HL-60/S4 treated with retinoic acid at 250 ng/mL for 4 days and 3 days (cell line): ENCODE results near the gene RAB30.

ENCODE experiments used
- in situ Hi-C: fragments of 300-500 bp; cut with MboI; formaldehyde crosslinking; loops from 2 replicates; pipeline ENCODE4 v1.7.0; 2022; ENCODE audit warnings: low sequenced_read_pairs

Gene RAB30

DNA sequence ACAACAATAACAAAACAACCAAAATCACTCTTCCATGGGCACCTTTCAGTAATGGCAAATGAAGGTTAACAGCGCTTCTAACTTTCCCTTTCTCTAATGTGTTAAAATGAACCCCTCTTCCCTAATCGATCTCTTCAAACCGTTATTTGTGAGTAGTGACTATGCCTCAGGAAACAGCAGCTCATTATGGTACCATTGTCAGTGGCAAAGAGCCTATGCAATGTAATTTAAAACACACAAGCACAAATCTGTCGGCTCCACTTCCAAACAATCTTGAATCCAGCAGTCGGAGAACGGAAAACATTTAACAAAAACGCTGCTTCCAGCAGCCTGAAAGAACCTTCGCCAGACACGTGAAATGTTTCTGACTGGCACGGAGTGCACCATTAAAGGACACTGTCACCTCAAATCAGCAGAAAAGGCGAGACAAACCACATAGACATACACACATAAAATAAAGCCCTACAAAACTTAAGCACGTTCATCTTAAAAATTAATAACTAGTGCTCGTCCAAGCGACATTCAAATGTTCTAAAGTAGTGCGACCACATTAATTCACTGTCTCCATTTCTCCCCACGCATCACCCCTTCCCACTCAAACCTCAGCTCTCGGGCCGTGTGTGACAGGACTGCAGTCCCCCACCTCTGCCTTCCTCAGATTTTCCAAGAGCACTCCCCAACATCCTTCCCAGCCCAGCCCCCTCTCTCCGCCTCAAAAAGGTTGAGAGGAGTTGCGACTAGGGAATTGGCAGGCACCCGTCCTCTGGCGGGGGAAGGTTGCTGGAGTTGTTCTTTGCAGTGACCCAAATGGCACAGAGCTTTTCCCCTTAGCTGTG lies 748 bp downstream of the RAB30 start:
- in situ Hi-C loops: no loop called here

DNA sequence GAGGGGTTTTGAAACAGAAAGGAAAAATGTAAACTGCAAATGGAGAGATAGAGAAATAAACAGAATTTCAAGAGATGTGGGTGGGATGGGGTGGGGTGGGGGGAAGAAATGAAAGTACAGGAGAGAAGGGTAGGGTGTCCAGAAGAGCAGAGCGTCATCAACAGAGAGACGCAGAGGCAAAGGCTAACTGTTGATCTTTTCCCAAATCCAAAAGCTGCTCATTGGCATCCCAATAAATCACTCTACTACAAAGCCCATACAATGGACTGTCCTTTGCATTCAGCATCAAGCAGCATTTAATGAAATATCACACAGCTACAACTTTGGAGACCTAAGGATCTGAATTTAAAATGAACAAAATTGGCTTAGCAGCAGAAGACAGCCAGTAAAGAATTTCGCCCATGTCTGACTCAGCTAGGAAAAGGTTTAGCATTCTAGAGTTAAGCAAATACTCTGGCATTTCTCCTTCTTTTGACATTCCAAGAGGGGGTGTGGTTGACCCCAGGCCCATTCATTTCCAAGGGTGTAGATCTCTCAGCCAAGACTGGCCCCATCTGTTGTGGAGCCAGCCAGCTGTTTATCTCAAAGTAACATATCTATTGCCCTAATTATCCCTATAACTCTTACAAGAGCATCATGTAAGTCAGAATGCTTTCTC lies 1.5 kb downstream of the RAB30 start:
- in situ Hi-C loops: no loop called here

DNA sequence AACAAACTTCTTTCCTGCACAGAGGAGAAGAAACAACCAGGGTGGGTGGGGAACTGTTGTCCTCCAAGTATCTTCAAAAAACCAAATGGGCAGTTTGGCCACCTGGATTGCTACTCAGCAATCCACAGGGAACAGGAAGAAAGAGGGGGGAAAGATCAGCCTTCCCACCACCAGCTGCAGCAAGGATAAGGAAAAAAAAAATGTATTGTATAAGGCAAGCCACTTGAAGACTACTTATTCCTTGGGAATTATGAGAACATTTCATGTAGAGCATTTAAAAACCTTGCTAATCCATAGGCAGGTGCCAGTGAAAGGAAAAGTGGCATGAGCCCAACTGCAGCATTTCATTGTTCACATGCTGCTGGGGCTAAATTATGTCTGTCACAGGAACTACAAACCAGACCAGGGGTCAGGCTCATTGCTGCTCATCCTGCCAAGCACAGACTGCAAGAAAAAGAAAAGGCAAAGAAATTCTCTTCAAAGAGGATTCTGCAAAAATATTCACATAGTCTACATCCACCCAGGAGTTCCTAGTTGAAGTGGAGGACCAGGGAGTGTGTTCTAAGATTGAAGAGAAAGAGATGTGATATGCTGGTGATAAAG lies 2.2 kb downstream of the RAB30 start:
- in situ Hi-C loops: no loop called here

DNA sequence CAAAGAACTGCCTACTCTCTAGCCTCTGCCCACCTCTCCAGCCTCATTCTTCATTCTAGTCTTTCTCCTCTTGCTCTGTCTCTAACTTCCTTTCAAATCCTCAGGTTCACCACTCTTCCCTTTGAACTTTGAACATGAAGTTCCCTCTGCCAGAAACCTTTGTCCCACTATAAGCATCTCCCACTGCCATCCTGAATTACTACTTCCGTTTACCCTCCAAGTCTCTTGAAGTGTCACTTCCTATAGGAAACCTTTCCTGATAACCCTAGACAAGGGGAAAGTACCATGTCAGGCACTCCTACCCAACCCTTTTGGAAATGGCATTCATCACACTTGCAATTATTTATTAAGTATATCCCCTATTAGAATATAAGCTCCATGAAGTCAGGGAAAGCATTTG lies 3.1 kb downstream of the RAB30 start:
- in situ Hi-C loops: no loop called here

DNA sequence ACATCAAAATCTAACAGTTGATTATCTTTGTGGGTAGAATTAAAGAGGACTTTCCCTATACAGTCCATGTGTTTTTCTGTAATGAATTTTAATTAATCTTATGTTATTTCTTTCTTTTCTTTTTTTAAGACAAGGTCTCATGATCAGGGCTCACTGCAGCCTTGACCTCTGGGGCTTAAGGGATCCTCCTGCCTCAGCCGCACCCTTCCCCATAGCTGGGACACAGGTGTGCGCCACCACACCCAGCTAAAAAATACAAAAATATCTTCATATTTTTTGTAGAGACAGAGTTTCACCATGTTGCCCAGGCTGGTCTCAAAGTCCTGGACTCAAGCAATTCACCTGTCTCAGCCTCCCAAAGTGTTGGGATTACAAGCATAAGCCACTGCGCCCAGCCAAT lies 7.7 kb downstream of the RAB30 start:
- in situ Hi-C loops: no loop called here

DNA sequence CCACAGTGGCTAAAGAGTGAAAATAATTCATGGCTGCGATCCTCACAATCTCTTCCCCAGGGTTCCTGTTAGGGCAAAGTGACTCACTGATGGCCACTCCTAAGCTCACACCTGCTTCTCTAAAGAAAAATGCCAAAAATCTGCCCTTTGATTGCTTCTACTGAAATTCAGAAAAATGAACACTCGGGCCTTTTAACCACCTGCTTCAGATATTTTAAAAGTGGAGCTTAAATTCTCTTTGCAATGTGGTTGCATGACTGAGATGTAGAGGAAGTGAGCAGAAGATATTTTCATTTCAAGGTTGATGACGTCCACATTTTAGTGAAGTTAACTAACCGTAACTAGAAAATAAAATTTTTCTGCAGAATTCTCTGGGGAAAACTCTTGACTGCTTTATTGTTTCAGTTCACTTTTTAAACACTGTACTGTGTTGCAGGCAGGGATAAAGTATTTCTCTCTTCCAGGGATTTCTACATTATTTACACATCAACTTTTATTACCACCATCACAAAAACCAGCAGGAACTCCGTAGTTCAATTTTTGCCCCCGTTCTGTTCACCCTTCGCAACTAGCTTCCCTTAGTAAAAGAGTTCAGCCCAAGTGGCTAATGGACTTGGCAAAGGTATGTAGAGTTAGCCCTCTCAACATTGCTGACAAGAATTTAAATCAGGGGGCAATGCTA lies 8.5 kb downstream of the RAB30 start:
- in situ Hi-C loops: no loop called here

DNA sequence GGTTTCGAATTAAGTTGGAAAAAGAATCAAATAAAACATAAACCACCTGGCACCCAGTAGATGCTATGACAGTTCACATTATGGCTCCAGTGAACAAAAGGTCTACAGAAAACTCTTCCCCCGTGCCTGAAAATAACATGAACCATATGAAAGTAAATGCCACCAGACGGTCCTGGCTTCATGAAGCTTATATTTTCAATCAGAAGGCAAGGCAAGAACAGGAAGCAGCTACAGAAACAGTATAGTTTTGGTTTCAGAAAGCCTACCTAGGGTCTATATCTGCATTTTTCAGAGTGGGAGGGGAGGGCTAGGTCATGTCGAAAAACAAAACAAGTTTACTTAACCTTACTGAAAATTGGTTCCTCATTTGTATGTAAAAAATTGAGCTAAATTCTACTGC lies 9.8 kb downstream of the RAB30 start:
- in situ Hi-C loops: no loop called here

DNA sequence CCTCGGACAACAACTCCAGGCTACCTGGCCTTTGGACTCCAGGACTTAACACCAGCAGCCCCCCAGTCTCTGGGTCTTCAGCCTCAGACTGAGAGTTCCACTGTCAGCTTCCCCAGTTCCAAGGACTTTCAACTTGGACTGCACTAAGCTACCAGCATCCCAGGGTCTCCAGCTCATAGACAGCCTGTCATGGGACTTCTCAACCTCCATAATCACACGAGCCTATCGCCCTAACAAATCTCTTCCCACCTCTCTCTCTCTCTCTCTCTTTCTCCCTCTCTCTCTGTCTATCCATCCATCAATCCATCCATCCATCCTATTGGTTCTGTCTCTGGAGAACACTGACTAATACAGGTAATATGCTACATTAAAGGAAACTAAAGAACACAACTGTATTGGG lies 10.7 kb downstream of the RAB30 start:
- in situ Hi-C loops: no loop called here

DNA sequence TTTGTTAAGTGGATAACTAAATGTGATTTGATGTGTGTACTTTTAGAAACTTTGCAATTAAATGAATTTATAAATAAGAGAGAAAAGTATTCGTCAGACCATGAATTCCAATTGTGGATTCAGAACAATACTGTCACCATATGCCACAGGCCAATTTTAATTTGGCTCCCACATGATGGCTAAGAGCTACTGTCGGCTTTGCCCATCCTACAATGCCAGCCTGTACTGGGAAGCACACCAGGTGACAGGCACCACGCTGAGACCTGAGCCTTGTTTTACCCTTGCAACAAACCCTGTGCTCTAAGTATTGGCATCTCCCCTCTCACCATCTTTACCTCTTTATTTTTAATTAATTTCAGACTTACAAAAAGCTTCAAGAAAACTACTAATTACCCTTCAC lies 14.0 kb downstream of the RAB30 start:
- in situ Hi-C loops: no loop called here

DNA sequence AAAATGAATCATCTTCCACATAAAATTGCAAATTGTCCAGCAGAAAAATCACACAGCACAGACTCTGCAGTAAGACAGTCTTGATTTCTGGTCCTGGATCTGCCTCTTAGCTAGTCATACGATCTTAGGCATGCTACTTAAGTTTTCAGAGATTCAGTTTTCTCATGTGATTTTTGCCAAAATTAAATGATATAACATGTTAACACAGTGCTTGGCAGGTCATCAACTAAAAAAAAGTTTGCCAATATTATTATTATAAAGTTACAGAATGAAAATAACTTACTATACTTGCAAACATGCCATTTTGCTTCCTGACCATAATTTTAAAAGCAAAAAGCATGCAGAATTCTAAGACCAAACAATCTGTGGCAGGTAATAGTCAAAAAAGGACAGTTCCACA lies 15.1 kb downstream of the RAB30 start:
- in situ Hi-C loops: no loop called here

DNA sequence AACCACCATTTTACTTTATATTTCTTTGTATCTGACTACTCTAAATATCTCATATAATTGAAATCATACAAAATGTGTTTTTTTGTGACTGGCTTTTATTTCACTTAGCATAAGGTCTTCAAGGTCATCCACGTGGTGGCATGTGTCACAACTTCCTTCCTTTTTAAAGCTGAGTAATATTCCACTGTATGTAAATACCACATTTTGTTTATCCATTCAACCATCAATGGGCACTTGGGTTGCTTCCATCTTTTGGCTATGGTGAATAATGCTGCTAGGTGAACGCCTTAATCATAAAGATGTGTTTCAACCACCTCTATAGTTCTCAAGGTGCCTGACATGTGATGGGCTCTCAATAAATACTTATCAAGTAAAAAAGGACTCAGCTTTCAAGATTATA lies 15.5 kb downstream of the RAB30 start:
- in situ Hi-C loops: no loop called here

DNA sequence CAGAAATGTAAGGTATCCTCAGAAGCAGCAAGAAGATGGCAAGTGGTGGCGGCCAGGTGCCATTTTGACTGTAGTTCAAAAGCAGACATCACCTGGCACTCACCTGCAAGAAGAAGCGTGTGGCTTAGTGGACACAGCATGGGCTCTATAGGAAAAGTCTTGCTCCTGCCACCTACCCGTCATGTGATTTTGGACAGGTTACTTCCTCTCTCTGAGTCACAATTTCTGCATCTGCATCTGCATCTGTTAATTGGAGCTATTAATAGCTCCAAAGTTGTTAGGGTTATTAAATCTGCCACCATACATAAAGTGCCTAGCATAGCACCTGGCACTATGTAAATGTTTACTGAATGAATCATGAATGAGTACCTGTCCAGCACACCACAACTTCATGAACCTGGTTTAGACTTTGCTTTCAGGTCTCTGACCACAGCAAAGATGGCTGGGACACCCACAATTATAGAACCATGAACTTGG lies 16.8 kb downstream of the RAB30 start:
- in situ Hi-C loops: no loop called here

DNA sequence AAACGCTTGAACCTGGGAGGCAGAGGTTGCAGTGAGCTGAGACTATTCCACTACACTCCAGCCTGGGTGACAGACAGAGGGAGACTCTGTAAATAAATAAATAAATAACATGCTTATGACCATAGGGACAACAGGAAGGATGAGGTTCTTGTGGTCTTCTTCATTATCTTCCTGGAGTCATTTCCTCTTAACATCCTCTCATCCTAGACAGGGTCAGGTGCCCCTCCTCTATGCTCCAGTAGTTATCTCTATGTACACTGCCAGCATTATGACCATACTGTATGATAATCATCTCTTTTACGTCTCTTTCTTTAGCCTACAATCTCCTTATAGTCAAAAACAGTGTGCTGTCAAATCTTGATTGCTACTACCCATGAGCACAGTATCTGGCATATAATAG lies 17.7 kb downstream of the RAB30 start:
- in situ Hi-C loops: no loop called here

DNA sequence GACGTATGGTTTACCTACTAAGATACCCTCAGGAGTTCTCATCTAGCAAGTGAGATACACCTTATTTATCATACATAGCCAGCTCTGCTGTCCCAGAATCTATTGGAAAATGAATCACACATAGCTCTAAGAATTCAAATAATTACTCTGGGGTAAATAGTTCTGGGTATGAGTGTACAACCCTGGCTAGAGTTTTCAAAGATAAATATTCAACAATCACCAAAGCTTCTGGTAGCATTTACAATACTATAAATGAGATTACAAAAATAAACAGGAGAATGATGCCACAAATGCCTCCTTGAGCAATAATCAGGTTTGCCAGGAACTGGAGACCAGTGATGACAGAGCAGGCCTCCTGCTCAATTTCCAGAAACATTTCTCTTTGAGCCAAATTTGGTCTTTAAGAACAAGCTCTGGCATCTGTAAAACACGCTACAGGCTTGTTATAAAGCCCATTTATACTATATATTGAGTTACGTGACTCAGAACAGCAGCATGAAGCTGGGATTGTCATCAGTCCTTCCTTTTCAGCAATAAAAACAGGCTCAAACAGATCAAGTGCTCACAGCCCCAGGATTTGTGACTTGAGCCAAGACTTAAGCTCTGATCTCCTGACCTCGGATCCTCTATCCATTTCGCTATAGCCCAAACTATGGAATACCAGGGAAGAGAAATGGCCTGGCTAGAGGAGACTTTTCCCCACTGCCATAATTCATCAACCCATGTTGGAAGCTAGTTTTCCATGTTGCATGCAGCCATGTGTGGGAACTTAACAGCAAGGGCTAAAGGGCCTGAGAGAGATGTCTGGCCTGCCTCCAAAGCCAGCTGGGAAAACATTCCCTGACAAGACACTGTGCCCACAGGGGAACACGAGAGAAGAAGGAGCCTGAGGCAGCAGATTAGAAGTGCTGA lies 19.7 kb downstream of the RAB30 start:
- in situ Hi-C loops: no loop called here

DNA sequence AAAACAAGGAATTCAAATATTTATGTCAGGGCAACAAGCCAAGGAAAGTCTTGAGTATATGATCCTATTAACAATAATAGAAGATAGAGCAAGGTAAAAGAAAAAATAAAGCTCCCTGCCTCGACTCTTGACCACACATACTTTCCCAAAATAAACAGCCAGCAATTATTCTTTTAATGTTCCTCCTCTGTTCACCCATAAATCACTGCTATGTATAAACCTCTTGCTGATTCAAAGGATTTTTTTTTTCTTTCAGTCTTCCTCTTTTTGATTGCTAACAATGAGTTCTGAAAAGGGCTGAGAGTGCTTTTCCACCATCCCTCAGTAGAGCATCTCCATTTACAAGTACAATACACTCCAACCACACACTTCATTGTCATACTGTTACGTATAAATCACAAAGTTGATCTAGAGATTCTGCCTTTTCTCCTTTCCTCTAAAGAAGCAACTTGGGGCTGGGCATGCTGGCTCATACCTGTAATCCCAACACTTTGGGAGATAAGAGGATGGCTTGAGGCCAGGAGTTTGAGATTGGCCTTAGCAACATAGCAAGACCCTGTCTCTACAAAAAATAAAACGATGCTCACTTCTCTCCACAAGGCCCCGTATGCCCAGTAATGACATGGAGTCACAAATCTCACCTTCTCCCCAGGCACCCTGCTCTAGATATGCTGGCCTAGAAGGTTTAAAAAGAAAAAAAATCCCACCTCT lies 24.0 kb downstream of the RAB30 start:
- in situ Hi-C loops: no loop called here

DNA sequence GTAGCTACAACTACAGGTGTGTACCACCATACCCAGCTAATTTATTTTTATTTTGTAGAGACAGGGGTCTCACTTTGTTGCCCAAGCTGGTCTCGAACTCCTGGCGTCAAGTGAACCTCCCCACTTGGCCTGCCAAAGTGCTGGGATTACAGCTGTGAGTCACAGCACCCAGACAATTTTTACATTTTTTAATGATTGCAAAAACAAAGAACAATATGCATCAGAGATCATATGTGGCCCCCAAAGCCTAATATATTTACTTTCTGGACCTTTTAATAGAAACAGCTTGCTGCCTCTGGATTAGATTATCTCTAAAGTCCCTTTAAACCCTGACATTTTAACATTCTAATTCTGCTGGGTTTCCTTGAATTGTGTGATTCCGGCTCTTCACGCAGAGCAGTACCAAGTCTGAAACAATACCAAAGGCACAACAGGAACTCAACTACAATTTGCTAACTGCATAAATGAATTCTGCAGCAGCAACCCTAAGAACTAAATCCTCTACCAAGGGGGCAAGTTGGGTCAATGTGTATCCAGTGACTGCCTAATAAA lies 25.0 kb downstream of the RAB30 start:
- in situ Hi-C loops: no loop called here

DNA sequence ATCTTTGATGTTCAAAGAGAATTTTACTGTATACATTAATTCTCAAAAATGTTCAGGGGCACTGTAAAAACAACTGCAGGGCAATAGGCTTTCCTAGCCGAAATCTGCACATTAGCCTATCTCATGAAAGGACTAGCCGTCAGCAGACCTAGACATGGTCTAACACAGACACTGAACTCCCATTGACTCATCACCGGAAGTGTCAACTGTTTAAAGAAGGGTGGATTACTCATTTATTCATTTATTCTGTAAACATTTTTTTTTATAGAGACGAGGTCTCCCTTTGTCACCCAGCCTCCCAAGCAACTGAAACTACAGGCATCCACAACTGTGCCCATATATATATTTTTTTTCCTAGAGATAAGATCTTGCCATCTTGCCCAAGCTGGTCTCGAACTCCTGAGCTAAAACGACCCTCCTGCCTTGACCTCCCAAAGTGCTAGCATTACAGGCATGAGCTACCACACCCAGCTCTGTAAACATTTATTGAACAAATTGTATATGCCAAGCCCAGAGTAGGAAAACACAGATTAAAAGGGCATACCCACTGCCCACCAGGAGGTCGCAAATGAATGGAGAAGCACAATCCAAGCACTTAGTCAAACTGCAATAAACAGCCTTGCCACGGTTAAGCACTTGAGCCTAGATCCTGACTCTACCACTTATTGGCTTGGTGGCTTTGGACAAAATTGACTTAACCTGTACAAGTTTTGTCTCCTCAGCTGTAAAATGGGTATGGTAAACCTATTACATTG lies 26.6 kb downstream of the RAB30 start:
- in situ Hi-C loops: no loop called here

DNA sequence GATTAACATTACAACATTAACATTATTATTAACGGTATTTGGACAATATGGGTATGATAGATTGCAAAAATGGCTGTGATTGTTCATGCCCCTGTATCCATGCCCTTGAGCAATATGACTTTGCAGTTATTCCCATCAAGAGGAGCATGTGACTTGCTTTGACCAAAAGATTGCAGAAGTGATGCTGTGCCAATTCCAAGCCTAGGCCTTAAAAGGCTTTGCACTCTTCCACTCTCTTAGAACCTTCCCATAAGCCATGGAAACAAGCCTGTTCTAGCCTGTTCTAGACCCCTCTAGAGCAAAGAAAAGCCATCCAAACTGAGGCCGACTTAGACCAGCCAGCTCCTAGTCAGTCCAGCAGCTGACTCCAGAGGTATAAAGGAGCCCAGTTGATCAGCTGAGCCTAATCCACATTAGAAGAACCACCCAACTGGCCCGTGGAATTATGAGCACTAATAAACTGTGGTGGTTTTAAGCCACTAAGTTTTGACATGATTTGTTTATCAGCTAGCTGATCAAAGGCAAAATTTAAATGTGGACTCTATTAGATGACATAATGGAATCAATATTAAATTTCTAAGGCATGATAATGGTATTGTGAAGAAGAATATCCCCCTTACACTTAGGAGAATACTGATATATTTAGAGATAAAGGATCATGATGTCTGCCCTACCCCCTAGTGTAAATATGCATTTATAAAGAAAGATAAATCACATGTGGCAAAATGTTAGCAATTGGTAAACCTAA lies 28.6 kb downstream of the RAB30 start:
- in situ Hi-C loops: no loop called here
